ENCODE results near the gene HIGD1A. TPM values are rescaled to one million over a fixed set of nuclear protein-coding genes. Genes with fewer than 3 reads are reported as not detected.

The HIGD1A gene
- total and polyA plus RNA-seq, 2 of the 4 experiments (the other 2 are of a cell fraction): 86.6 to 137 TPM

DNA sequence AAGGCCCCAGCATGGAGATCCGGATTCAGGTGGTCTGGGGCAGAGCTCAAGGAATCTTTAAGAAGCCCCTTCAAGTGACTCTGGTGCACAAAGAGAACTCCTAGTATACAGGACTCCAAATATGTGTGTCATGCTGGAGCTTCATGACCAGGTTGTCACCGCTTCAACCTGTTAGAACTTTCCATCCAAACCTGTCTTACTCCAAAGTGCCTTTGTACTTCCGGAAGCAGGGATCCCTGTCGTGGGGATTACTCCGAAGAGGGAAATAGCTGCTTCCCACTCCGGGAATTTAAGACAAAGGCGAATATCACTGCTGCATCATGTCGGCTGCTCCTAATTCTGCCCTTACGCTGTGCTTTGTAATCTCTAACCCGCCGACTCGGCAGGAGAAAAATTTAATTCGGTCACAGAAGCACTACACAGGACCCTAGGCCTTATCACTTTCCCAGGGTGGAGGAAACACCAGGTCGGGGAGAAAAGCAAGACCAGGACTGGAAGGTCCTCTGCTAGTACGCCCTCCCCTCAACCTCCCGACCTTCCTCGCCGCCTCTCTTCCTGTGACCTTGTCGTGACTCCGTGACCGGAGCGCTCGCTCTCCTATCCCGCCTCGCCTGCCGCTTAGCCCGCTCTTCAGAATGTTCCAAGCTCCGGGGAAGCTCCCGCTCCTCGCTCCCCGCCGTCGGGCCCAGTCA lies 730 bp downstream of the HIGD1A start:
- Histone ChIP-seq H3K4me2 (ENCODE audit: low read depth, low read length) (peak overlapping the region; percentile 88), H2BK120ac (ENCODE audit: low read depth, low read length) (no peak overlapping the region; the same call in none of the 2 replicates), H2AK9ac (replicated peaks; ENCODE audit: low read depth, low read length, poor library complexity) (peak overlapping the region; percentile 83), H3K9me1 (ENCODE audit: insufficient read depth, low read length) (peaks cover 3% of the 10 kb centered on the region), H2AFZ (replicated peaks; ENCODE audit: low read length, poor library complexity) (peak overlapping the region; percentile 94), H3K23ac (ENCODE audit: low read depth, low read length) (peak overlapping the region; percentile 97), H4K91ac (ENCODE audit: insufficient read depth, low read depth, low read length) (peak overlapping the region; percentile 24; the same call in 1 of the 2 replicates), H3K56ac (ENCODE audit: extremely low read depth, insufficient read depth, low read length) (peak overlapping the region; percentile 25; the same call in 1 of the 2 replicates), H3K4ac (ENCODE audit: low read depth, low read length) (peak overlapping the region; percentile 71), H2BK5ac (ENCODE audit: low read depth, low read length, poor library complexity, severe bottlenecking) (peak overlapping the region; percentile 32), H3K4me1 (ENCODE audit: control insufficient read depth, insufficient read depth, low read length) (peaks cover 3% of the 10 kb centered on the region; the same call in 1 of the 2 replicates), H4K20me1 (ENCODE audit: insufficient read depth, low read length) (peaks cover 22% of the 10 kb centered on the region), H3K27ac (ENCODE audit: insufficient read depth, low read length) (peak overlapping the region; percentile 73), H3K9ac (ENCODE audit: low read depth, low read length) (peak overlapping the region; percentile 83), H4K8ac (ENCODE audit: low read depth in 2 of 2, low read length in 2 of 2) (peak overlapping the region; percentile 46 to 67; a peak in 2 of 4 replicates), H4K5ac (ENCODE audit: low read depth, low read length) (peak overlapping the region; percentile 13; the same call in 1 of the 2 replicates), H3K18ac (ENCODE audit: low read depth, low read length) (peak overlapping the region; percentile 7; the same call in 1 of the 2 replicates), H3K9me3 (ENCODE audit: control insufficient read depth, insufficient read depth, low read length) (no peaks in the 10 kb centered on the region), H3K4me3 (ENCODE audit: insufficient read depth, low read depth, low read length) (peak overlapping the region; percentile 83), H2BK15ac (ENCODE audit: low read depth, low read length) (no peak overlapping the region; the same call in 2 of the 3 replicates), H3K27me3 (ENCODE audit: control insufficient read depth, insufficient read depth, low read length) (peaks cover 2% of the 10 kb centered on the region; the same call in 1 of the 2 replicates), H2AK5ac (ENCODE audit: low read depth, low read length) (peak overlapping the region; percentile 52; the same call in 1 of the 2 replicates), H3K14ac (replicated peaks; ENCODE audit: low read depth, low read length) (peak overlapping the region; percentile 92), H2BK20ac (ENCODE audit: low read depth, low read length) (no peak overlapping the region), H3K79me1 (ENCODE audit: low read depth in 1 of 2, low read length in 2 of 2) (peaks cover 18 to 38% of the 10 kb centered on the region in 2 experiments), H3K36me3 (ENCODE audit: control insufficient read depth, insufficient read depth, low read length) (no peaks in the 10 kb centered on the region)
- BruUV-seq (replicated peaks): no TSS peak
- peak; percentile 22 for DNase-seq
- intact Hi-C loops (cut with micrococcal nuclease) (no loop called here), dilution Hi-C loops (cut with HindIII; ENCODE audit: low sequenced_read_pairs, unreplicated experiment) (no loop called here), in situ Hi-C loops (cut with MboI; ENCODE audit: low sequenced_read_pairs) (no loop called here)
- POLR2A ChIA-PET (ENCODE audit: unreplicated experiment): no interaction called here
- 3% methylated on average over 22 of the region's 33 CpGs; no CpG with 5 or more reads in 1 of the 2 experiments for WGBS, 2 experiments (ENCODE audit: extremely low coverage in 2 of 2, insufficient read length in 1 of 2)
- no peak for TF ChIP-seq RFX5 (IDR thresholded peaks at IDR 0.05; ENCODE audit: low read depth, low read length)
- no peak for TF ChIP-seq BHLHE40 (IDR thresholded peaks at IDR 0.05; ENCODE audit: low read depth, low read length)
- no peak for TF ChIP-seq CHD1 (IDR thresholded peaks at IDR 0.05; ENCODE audit: low read depth, low read length)
- no peak for TF ChIP-seq NFE2L2 (IDR thresholded peaks at IDR 0.05; ENCODE audit: low read depth, low read length)
- CTCF ChIA-PET: no interaction called here
- peak; percentile 44 for ATAC-seq (ENCODE audit: low read depth)

Measured in IMR-90 (cell line).